SK-N-SH treated with all-trans-retinoic acid at 6 μM for 48 hours (cell line): ENCODE results near the gene MPPED1.

Experiments used
- ATAC-seq: fragments of 200-7000 bp; cut with Tn5 transposase; 3 replicates; pipeline ENCODE4 v1.9.1; 2020; ENCODE audit warnings: mild to moderate bottlenecking, moderate library complexity
- ARNTL ChIP-seq: fragments of 450-650 bp; formaldehyde crosslinking; IDR thresholded peaks from 2 replicates; pipeline ENCODE4 v1.5.0; 2020; ENCODE audit warnings: low read depth, mild to moderate bottlenecking, moderate library complexity, borderline replicate concordance
- BACH2 ChIP-seq: fragments of 250-450 bp; sonication (Bioruptor Pico); IDR thresholded peaks from 2 replicates; pipeline ENCODE4 v1.9.0; 2021; ENCODE audit warnings: mild to moderate bottlenecking, borderline replicate concordance
- CSDC2 ChIP-seq: fragments of 250-450 bp; sonication (Bioruptor Pico); IDR thresholded peaks from 2 replicates; pipeline ENCODE4 v1.5.0; 2020; ENCODE audit warnings: mild to moderate bottlenecking, moderate library complexity
- ESRRG ChIP-seq: fragments of 250-450 bp; sonication (Bioruptor Pico); IDR thresholded peaks from 2 replicates; pipeline ENCODE4 v1.6.1; 2021; ENCODE audit warnings: mild to moderate bottlenecking
- GLIS3 ChIP-seq: fragments of 250-450 bp; sonication (Bioruptor Pico); IDR thresholded peaks from 2 replicates; pipeline ENCODE4 v1.5.0; 2020; ENCODE audit warnings: mild to moderate bottlenecking, moderate library complexity
- ISL1 ChIP-seq: fragments of 250-450 bp; sonication (Bioruptor Pico); IDR thresholded peaks from 2 replicates; pipeline ENCODE4 v2.1.2; 2022; ENCODE audit warnings: mild to moderate bottlenecking, moderate library complexity
- OSR1 ChIP-seq: fragments of 250-450 bp; sonication (Bioruptor Pico); IDR thresholded peaks from 2 replicates; pipeline ENCODE4 v1.8.0; 2022; ENCODE audit warnings: moderate library complexity, mild to moderate bottlenecking, inconsistent platforms
- PPARA ChIP-seq: fragments of 250-450 bp; sonication (Bioruptor Pico); IDR thresholded peaks from 2 replicates; pipeline ENCODE4 v1.5.0; 2020; ENCODE audit warnings: mild to moderate bottlenecking, borderline replicate concordance
- RARB ChIP-seq: fragments of 250-450 bp; sonication (Bioruptor Pico); IDR thresholded peaks from 2 replicates; pipeline ENCODE4 v1.8.0; 2021; ENCODE audit warnings: mild to moderate bottlenecking, moderate library complexity
- SNAI2 ChIP-seq: fragments of 250-450 bp; sonication (Bioruptor Pico); IDR thresholded peaks from 2 replicates; pipeline ENCODE4 v1.5.0; 2020; ENCODE audit warnings: mild to moderate bottlenecking, moderate library complexity
- TCF4 ChIP-seq: fragments of 250-450 bp; sonication (Bioruptor Pico); IDR thresholded peaks from 2 replicates; pipeline ENCODE4 v1.8.0; 2021; ENCODE audit warnings: mild to moderate bottlenecking, moderate library complexity, borderline replicate concordance
- TOX ChIP-seq: fragments of 250-450 bp; sonication (Bioruptor Pico); IDR thresholded peaks from 2 replicates; pipeline ENCODE4 v1.8.0; 2021; ENCODE audit warnings: mild to moderate bottlenecking, moderate library complexity, borderline replicate concordance
- ZC3H10 ChIP-seq: fragments of 250-450 bp; sonication (Bioruptor Pico); IDR thresholded peaks from 2 replicates; pipeline ENCODE4 v1.5.1; 2021; ENCODE audit warnings: mild to moderate bottlenecking, moderate library complexity
- ZFP3 ChIP-seq: fragments of 250-450 bp; sonication (Bioruptor Pico); IDR thresholded peaks from 2 replicates; pipeline ENCODE4 v1.5.0; 2020; ENCODE audit warnings: mild to moderate bottlenecking, moderate library complexity
- ZFP30 ChIP-seq: fragments of 450-650 bp; formaldehyde crosslinking; IDR thresholded peaks from 2 replicates; pipeline ENCODE4 v1.5.0; 2022; ENCODE audit warnings: mild to moderate bottlenecking, moderate library complexity
- ZNF70 ChIP-seq: fragments of 450-650 bp; formaldehyde crosslinking; IDR thresholded peaks from 2 replicates; pipeline ENCODE4 v1.5.0; 2020; ENCODE audit warnings: mild to moderate bottlenecking, moderate library complexity
- ZNF8 ChIP-seq: fragments of 450-650 bp; formaldehyde crosslinking; IDR thresholded peaks from 2 replicates; pipeline ENCODE4 v1.5.0; 2020; ENCODE audit warnings: mild to moderate bottlenecking, moderate library complexity
- TF ChIP-seq, protein P1 (sequence below): fragments of 250-450 bp; sonication (Bioruptor Pico); IDR thresholded peaks from 2 replicates; pipeline ENCODE4 v1.5.1; 2020; ENCODE audit warnings: low read depth, mild to moderate bottlenecking, moderate library complexity
- TF ChIP-seq, protein P2 (sequence below): fragments of 250-450 bp; sonication (Bioruptor Pico); IDR thresholded peaks from 2 replicates; pipeline ENCODE4 v1.8.0; 2021; ENCODE audit warnings: low read depth, mild to moderate bottlenecking, moderate library complexity, borderline replicate concordance
- TF ChIP-seq, protein P3 (sequence below): fragments of 250-450 bp; sonication (Bioruptor Pico); IDR thresholded peaks from 2 replicates; pipeline ENCODE4 v1.5.1; 2021; ENCODE audit warnings: mild to moderate bottlenecking, moderate library complexity
- TF ChIP-seq, protein P4 (sequence below): fragments of 250-450 bp; sonication (Bioruptor Pico); IDR thresholded peaks from 2 replicates; pipeline ENCODE4 v1.8.0; 2020; ENCODE audit warnings: mild to moderate bottlenecking, moderate library complexity, borderline replicate concordance

MPPED1 gene

DNA sequence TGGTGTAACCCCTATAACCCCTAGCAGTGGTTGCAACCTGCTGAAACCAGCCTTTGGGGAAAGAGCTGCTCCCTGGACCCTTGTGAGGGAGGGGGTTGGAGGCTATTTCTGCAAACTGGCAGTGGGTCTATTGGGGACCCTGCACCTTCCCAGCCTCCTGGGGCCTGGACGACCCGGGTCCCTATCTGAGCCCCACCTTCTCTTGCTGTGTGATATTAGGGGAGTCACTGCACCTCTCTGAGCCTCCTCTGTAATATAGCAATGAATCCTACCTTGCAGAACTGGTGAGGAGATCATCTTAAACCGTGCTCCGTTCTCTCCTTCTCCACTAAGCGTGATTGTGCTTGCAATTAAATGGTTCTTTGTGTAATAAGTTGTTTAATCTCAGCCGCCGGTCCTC is 24.0 kb upstream of the MPPED1 start (continued):
- TF ChIP-seq, protein P1, sequence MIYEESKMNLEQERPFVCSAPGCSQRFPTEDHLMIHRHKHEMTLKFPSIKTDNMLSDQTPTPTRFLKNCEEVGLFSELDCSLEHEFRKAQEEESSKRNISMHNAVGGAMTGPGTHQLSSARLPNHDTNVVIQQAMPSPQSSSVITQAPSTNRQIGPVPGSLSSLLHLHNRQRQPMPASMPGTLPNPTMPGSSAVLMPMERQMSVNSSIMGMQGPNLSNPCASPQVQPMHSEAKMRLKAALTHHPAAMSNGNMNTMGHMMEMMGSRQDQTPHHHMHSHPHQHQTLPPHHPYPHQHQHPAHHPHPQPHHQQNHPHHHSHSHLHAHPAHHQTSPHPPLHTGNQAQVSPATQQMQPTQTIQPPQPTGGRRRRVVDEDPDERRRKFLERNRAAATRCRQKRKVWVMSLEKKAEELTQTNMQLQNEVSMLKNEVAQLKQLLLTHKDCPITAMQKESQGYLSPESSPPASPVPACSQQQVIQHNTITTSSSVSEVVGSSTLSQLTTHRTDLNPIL (CRISPR knock-in tag) = no peak
- TF ChIP-seq ZFP30 (CRISPR knock-in tag) (no peak), ZNF8 (no peak), ZC3H10 (CRISPR knock-in tag) (no peak), OSR1 (CRISPR knock-in tag) (no peak), PPARA (CRISPR knock-in tag) (no peak), ZNF70 (no peak)
- TF ChIP-seq, protein P2, sequence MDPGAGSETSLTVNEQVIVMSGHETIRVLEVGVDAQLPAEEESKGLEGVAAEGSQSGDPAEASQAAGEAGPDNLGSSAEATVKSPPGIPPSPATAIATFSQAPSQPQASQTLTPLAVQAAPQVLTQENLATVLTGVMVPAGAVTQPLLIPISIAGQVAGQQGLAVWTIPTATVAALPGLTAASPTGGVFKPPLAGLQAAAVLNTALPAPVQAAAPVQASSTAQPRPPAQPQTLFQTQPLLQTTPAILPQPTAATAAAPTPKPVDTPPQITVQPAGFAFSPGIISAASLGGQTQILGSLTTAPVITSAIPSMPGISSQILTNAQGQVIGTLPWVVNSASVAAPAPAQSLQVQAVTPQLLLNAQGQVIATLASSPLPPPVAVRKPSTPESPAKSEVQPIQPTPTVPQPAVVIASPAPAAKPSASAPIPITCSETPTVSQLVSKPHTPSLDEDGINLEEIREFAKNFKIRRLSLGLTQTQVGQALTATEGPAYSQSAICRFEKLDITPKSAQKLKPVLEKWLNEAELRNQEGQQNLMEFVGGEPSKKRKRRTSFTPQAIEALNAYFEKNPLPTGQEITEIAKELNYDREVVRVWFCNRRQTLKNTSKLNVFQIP = no peak
- TF ChIP-seq, all 23 proteins: peak for 0

DNA sequence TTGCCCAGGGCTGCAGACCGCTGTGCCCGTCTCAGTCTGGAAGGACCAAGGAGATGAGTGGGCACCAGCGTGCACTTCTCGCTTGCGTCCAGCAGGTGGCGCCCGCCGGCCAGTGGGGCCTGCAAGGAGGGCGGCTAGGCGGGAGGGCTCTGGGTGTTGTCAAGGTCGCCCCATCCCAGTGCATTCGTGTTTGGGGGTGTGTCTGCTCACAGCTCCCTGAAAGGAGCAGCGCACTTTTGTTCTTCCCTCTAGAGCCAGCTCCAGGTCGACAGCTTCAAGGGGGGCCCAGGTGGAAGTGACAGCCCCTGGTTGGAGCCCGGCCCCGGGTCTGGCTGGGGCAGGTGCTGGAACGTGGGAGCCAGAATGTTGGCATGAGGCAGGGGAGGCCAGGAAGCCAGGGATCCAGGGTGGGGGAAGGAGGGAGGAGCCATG is 23.4 kb upstream of the MPPED1 start:
- ATAC-seq = peak; percentile 86

DNA sequence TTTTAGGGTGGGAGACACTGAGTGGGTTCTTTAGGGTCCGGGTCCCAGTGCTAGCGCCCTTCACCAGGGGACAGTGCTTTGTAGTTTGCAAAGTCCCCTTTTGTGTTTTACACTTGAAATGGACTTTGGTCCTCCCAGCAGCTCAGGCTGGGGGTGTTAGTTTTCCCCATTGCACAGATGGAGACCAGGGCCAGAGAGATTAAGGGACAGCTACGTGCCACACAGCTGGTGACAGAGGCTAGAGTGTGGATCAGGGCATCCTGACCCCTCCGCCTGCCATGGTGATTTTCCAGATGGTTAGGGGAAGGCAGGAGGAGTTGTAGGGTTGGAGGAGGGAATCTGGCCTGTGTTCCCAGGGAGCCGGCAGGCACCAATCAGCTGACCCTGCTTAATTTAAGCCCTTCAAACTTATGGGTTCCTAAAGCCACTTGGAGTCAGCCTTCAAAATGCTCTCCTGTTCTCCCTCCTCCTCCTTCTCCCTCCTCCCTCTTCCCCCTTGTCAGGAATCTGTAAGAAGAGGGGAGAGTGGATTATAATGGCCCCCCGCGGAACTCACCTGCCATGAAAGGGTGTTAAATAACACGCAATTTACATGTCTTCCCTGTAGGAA is 22.5 kb upstream of the MPPED1 start:
- no peak for TF ChIP-seq ZFP30 (CRISPR knock-in tag)
- ATAC-seq = no peak

More for the DNA sequence above, 23.4 kb upstream of the MPPED1 start:
- TF ChIP-seq CSDC2 (CRISPR knock-in tag) = no peak
- TF ChIP-seq ZNF70 = no peak
- TF ChIP-seq GLIS3 (CRISPR knock-in tag) = no peak
- no peak for TF ChIP-seq ARNTL (CRISPR knock-in tag)
- no peak for TF ChIP-seq TOX (CRISPR knock-in tag)
- TF ChIP-seq BACH2 = no peak
- no peak for TF ChIP-seq ZFP3
- no peak for TF ChIP-seq ESRRG (CRISPR knock-in tag)
- TF ChIP-seq, protein P2 = no peak
- TF ChIP-seq TCF4 = no peak
- TF ChIP-seq ZC3H10 (CRISPR knock-in tag) = no peak
- TF ChIP-seq, protein P1 (CRISPR knock-in tag) = no peak
- no peak for TF ChIP-seq ISL1 (CRISPR knock-in tag)
- no peak for TF ChIP-seq OSR1 (CRISPR knock-in tag)
- TF ChIP-seq, protein P3, sequence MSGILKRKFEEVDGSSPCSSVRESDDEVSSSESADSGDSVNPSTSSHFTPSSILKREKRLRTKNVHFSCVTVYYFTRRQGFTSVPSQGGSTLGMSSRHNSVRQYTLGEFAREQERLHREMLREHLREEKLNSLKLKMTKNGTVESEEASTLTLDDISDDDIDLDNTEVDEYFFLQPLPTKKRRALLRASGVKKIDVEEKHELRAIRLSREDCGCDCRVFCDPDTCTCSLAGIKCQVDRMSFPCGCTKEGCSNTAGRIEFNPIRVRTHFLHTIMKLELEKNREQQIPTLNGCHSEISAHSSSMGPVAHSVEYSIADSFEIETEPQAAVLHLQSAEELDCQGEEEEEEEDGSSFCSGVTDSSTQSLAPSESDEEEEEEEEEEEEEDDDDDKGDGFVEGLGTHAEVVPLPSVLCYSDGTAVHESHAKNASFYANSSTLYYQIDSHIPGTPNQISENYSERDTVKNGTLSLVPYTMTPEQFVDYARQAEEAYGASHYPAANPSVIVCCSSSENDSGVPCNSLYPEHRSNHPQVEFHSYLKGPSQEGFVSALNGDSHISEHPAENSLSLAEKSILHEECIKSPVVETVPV = no peak
- no peak for TF ChIP-seq SNAI2

DNA sequence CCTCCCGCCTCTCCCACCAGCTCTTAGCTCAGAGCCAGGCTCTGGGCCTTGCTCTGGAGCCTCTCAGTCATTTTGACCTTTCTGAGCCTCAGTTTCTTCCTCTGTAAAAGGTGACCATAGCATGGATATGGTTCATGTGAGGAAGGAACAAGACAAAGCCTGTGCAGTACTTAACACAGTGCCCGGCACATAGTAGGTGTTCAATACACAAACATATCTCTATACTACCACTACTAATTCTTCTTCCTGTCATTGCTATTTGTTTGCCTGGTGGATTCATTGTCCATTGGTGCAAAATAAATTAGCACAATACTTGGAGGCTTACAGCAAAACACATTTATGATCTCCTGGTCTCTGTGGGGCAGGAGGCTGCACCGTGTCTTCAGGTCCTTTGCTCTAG is 21.6 kb upstream of the MPPED1 start:
- no peak for ATAC-seq
- TF ChIP-seq ZNF8 (no peak), ARNTL (CRISPR knock-in tag) (no peak), TCF4 (no peak), GLIS3 (CRISPR knock-in tag) (no peak), ZFP30 (CRISPR knock-in tag) (no peak)

DNA sequence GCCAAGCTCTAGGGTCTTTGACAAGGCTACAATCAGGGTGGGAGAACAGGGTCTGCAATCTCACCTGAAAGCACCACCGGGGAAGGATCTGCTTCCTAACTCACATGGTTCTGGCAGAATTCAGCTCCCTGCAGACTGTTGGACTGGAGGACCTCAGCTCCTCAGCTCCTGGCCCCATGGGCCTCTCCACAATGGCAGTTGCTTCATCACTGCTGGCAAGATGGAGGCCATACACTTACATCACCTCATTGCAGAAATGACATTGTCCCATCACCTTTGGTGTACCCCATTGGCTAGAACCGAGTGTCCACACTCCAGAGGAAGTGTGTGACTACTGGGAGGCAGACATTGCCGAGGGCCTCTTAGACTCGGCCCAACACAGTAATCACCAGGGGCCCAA is 20.9 kb upstream of the MPPED1 start:
- no peak for ATAC-seq
- TF ChIP-seq, protein P4, sequence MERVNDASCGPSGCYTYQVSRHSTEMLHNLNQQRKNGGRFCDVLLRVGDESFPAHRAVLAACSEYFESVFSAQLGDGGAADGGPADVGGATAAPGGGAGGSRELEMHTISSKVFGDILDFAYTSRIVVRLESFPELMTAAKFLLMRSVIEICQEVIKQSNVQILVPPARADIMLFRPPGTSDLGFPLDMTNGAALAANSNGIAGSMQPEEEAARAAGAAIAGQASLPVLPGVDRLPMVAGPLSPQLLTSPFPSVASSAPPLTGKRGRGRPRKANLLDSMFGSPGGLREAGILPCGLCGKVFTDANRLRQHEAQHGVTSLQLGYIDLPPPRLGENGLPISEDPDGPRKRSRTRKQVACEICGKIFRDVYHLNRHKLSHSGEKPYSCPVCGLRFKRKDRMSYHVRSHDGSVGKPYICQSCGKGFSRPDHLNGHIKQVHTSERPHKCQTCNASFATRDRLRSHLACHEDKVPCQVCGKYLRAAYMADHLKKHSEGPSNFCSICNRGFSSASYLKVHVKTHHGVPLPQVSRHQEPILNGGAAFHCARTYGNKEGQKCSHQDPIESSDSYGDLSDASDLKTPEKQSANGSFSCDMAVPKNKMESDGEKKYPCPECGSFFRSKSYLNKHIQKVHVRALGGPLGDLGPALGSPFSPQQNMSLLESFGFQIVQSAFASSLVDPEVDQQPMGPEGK (CRISPR knock-in tag) = no peak
- TF ChIP-seq RARB (CRISPR knock-in tag) (no peak), ZC3H10 (CRISPR knock-in tag) (no peak), ZFP30 (CRISPR knock-in tag) (no peak), PPARA (CRISPR knock-in tag) (no peak), ZFP3 (no peak), GLIS3 (CRISPR knock-in tag) (no peak), SNAI2 (no peak), OSR1 (CRISPR knock-in tag) (no peak), TOX (CRISPR knock-in tag) (no peak), ZNF70 (no peak)
- TF ChIP-seq, protein P1 (CRISPR knock-in tag) = no peak
- TF ChIP-seq, protein P3 = no peak
